Measurements from ENCODE around the gene SPOCD1.

Gene SPOCD1

DNA sequence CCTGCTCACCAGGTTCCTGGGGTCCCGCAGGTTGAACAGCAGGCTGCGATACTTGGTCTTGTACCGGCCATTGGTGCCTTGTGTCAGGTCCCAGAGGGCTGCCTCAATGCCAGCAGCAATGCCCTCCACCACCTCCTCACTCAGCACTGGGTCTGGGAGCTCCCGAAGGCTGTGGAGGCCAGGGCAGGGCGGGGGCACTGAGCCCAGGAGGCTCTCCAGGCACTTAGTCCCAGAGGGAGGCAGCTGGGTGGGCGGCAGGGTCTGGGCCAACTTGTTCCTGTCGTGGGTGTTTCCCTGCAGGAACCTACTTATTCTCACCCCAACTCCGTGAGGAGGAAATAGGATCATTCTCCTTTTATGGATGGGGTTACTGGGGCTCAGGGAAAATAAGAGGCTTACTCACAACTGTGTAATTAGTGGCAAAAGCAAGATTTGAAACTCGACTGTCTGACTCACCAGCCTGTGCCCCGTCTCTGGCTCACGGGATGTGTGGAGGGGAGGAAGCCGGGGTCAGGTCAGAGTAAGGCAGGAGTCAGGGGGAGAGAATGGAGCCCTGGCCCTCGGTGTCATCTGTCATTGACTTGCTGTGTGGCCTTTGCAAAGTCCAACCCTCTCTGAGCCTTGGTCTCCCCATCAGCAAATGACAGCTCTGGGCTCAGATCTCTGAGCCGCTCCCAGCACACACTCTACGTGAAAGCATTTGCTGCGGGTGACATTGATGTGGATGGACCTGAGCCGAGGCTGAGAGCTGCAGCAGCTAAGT, 17.2 kb downstream of the SPOCD1 start:
- peaks cover 30% of the 10 kb centered on the region for H3K27me3 Mint-ChIP-seq
- no peak overlapping the region for H3K27ac Mint-ChIP-seq
- no peak for ATAC-seq
- H3K36me3 Mint-ChIP-seq = no peaks in the 10 kb centered on the region
- no peak overlapping the region for H3K4me3 Mint-ChIP-seq
- peaks cover 23% of the 10 kb centered on the region for H3K4me1 Mint-ChIP-seq
- H3K9me3 Mint-ChIP-seq = no peaks in the 10 kb centered on the region

DNA sequence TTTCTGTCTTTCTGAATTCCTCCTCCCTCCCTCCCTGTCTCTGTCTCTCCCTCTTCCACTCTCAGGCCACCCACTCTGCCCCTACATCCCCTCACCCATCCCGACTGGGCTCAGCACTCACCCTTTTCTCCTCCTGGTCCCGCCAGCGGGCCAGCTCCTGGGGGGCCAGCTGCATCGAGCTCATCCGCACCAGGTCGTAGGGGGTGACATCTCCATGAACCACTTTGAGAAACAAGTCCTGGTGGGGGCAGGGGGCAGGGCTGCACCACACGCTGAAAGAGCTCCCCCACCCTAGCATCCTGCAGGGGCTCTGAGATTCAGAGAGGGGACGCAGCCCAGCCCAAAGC, 17.8 kb downstream of the SPOCD1 start:
- Mint-ChIP-seq H3K4me1 (peaks cover 23% of the 10 kb centered on the region), H3K36me3 (no peaks in the 10 kb centered on the region), H3K4me3 (no peak overlapping the region)

DNA sequence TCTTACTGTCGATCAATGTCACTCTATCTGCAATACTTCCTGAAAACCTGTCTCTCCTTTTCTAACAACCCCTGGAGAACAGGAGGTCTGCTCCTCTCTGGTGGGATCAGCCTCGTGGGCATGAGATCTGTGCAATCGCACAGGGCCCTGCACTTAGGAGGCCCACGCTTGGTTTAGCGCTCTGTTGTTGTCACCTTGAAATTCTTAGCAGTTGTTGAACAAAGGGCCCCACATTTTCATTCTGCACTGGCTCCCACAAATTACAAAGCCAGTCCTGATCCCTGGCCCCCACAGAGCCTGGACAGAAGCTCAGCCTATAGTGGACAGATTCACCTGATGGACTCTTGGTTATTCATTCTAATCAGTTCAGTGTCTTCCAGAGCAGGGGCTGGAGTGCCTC, 18.6 kb downstream of the SPOCD1 start:
- H3K4me1 Mint-ChIP-seq = peaks cover 16% of the 10 kb centered on the region
- no peaks in the 10 kb centered on the region for H3K9me3 Mint-ChIP-seq
- H3K27ac Mint-ChIP-seq = peak overlapping the region; percentile 9
- H3K27me3 Mint-ChIP-seq = peaks cover 39% of the 10 kb centered on the region
- no peak overlapping the region for H3K4me3 Mint-ChIP-seq
- H3K36me3 Mint-ChIP-seq = no peaks in the 10 kb centered on the region
- ATAC-seq = no peak

More for the DNA sequence above, 17.8 kb downstream of the SPOCD1 start:
- no peak for ATAC-seq
- H3K27ac Mint-ChIP-seq = no peak overlapping the region
- peaks cover 33% of the 10 kb centered on the region for H3K27me3 Mint-ChIP-seq
- H3K9me3 Mint-ChIP-seq = no peaks in the 10 kb centered on the region

DNA sequence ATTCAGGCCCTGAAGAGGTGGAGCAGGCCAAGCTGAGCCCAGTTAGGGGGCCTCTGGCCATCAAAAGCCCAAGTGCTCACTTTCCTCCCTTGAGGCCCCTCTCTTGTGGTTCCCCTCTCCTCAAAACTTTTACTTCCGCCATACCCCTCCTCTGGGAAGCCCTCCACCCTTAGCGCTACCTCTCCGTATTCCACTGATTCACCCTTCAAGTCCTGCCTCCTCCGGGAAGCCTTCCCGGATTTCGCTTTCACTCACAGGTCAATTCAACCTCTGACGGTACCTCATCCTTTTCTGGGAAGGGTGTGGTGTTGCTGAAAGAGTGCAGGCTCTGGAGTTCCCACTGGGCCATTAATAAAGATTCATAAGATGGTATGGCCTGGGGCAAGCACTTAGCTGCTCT, 19.1 kb downstream of the SPOCD1 start:
- Mint-ChIP-seq H3K4me1 (peaks cover 13% of the 10 kb centered on the region), H3K36me3 (no peaks in the 10 kb centered on the region), H3K4me3 (no peak overlapping the region), H3K27ac (no peak overlapping the region), H3K9me3 (no peaks in the 10 kb centered on the region), H3K27me3 (peaks cover 39% of the 10 kb centered on the region)
- ATAC-seq = no peak

DNA sequence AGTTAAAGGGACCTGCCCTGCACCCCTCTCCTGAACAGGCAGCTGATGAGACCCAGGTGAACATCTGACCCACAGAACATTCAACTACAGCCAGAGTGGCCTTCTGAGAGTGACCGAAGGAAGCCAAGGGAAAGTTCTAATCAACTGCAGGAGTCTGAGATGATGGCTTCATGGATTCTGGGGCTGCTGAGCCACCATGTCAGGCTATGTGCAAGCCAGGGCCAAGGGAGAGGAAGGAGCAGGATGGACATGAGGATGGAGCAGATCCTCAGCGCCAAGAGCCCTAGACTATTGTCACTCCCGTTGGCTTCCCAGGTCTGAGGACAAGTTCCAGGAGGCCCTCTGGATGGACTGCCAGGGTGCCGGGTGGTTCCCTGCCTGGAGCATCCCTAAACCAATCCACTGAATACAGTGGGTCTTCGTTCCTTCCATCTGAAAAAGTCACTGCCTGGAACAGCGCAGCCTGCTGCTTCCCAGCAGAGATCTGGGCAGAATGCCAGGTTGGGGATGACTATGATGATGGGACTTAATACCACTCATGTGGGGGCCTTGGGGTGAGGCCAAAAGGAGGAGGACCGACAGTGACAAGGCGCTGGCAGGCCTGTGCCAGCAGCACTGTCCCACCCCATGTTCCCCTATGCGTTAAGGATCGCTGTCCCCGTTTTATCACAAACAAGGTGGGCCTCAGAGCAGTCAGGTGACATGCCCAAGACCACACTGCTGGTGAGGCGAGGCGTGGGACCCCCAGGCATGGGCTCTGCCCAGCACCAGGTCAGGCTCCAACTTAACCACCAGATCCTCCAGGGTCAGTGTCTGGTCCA, 19.8 kb downstream of the SPOCD1 start:
- ATAC-seq = no peak
- Mint-ChIP-seq H3K9me3 (no peaks in the 10 kb centered on the region), H3K4me1 (peaks cover 7% of the 10 kb centered on the region), H3K27me3 (peaks cover 39% of the 10 kb centered on the region), H3K27ac (no peak overlapping the region), H3K4me3 (no peak overlapping the region), H3K36me3 (no peaks in the 10 kb centered on the region)

DNA sequence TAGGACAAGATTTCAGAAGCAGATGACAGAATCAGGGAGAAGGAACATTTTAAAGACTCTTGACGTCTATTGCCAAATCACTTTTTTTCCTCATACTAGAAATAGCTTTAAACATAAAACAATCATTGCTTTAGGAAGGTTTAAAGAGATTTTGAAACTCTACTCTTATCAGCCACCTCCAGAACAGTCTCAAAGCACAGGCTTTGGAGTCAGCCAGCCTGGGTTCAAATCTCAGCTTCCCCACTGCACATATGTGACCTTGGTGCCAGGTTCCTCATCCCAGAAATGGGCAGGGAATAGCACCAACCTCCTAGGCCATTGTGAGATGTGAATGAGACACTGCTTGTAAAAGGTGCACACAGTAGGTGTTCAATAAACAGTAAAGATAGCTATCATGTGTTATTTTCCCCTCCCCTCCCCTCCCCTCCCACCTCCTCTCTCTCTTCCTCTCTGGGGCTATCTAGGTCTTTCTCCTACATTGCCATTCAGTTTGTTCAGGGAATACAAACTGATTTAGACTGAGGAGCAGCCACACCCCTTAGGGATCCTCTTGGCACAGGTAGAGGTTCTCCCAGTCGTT, 20.6 kb downstream of the SPOCD1 start:
- H3K27ac Mint-ChIP-seq = no peak overlapping the region
- H3K4me1 Mint-ChIP-seq = no peaks in the 10 kb centered on the region
- no peaks in the 10 kb centered on the region for H3K36me3 Mint-ChIP-seq
- ATAC-seq = no peak
- H3K27me3 Mint-ChIP-seq = peaks cover 39% of the 10 kb centered on the region
- no peaks in the 10 kb centered on the region for H3K9me3 Mint-ChIP-seq
- H3K4me3 Mint-ChIP-seq = no peak overlapping the region

DNA sequence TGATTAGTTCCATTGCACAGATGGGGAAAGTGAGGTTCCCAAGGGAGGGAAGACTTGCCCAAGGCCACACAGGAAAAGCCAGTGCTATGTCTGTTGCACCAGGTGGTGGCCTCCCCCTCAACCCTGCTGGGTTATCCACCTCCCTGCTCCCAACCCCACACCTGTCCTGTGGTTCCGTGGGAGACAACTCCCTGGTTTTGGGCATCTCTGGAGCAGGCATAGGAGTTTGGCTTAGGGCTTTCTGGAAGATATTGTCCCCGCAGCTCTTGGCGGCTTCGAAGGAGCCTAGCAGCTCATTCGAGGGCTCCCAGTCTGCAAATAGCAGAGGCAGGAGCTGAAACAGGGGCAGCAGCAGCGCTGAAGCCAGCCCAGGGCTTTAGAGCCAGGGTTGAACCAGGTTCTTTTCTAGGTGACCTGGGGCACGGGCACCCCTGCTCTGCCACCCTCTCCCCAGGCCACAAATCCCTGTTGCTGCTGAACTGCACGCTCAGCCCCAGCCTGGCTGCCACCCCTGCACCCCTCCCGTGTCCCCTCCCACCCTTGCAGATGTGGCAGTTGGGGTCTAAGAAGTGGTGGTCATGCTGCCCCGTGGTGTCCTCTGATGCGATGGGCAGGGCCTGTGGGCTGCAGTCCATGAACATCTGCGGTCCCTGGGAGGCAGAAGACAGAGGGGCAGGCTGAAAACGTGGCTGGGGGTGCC, 22.1 kb downstream of the SPOCD1 start:
- H3K4me1 Mint-ChIP-seq = peaks cover 8% of the 10 kb centered on the region
- ATAC-seq = no peak
- H3K4me3 Mint-ChIP-seq = no peak overlapping the region
- peaks cover 39% of the 10 kb centered on the region for H3K27me3 Mint-ChIP-seq
- no peaks in the 10 kb centered on the region for H3K9me3 Mint-ChIP-seq
- H3K36me3 Mint-ChIP-seq = no peaks in the 10 kb centered on the region
- no peak overlapping the region for H3K27ac Mint-ChIP-seq

DNA sequence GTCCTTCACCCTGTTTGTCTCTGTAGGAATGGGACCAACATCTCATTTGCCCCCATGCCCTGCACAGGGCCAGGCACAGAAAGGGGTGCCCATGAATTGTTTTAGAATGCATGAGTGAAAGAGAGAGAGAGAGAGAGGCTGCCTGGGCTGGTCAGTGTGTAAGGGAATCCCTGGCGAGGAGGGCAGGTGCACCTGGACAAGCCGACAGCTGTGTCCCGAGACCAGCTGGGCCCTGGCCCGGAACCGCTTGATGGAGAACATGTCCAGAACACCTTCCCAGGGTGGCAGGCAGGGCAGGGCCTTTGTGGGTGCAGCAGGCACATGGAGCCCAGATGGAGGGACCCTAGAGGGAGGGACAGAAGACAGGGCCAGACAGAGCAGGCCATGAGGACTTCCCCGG, 22.7 kb downstream of the SPOCD1 start:
- ATAC-seq = no peak
- peaks cover 10% of the 10 kb centered on the region for H3K4me1 Mint-ChIP-seq
- H3K27ac Mint-ChIP-seq = no peak overlapping the region
- H3K4me3 Mint-ChIP-seq = no peak overlapping the region
- H3K27me3 Mint-ChIP-seq = peaks cover 34% of the 10 kb centered on the region
- no peaks in the 10 kb centered on the region for H3K36me3 Mint-ChIP-seq
- H3K9me3 Mint-ChIP-seq = no peaks in the 10 kb centered on the region

DNA sequence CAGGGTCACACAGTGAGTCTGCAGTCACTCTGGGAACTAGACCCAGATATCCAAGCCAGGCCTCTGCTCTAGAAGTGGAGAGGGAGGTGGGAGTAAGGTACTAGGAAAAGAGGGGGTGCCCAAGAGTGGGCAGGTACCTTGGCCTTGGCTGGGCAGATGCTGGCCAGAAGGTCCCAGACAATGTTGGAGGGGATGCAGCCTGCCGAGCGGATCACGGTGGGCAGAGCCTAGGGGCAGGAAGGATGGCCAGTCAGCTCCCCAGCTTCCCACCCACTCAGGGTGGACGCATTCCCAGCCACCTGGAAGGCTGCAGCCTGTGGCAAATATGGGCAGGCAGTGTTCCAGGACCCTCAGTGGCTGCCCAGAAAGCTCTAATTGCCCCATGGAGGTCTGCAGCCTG, 23.3 kb downstream of the SPOCD1 start:
- Mint-ChIP-seq H3K27ac (no peak overlapping the region), H3K4me3 (no peak overlapping the region), H3K4me1 (peaks cover 16% of the 10 kb centered on the region), H3K27me3 (peaks cover 29% of the 10 kb centered on the region), H3K36me3 (no peaks in the 10 kb centered on the region), H3K9me3 (no peaks in the 10 kb centered on the region)
- no peak for ATAC-seq

DNA sequence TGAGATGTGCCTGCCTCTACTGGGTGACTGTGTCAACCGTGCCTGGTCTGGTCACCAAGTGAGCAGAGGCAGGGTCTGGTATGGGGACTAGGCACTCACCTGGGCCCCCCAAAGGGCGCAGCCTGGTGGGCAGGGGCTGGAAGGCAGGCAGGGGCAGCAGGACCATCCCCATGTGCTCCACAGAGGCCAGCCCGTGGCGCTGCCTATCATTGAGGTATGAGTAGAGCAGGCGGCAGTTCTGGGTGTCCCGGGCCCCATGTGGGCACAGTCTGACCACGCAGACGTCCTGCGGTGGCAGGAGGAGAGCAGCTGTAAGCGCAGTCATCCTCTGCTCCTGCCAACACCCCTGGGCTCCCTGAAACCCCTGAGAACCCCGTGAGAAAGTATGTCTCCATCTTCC, 23.7 kb downstream of the SPOCD1 start:
- H3K4me1 Mint-ChIP-seq = peaks cover 20% of the 10 kb centered on the region
- no peak overlapping the region for H3K4me3 Mint-ChIP-seq
- no peaks in the 10 kb centered on the region for H3K36me3 Mint-ChIP-seq
- peaks cover 25% of the 10 kb centered on the region for H3K27me3 Mint-ChIP-seq
- no peak for ATAC-seq
- no peak overlapping the region for H3K27ac Mint-ChIP-seq
- H3K9me3 Mint-ChIP-seq = no peaks in the 10 kb centered on the region

DNA sequence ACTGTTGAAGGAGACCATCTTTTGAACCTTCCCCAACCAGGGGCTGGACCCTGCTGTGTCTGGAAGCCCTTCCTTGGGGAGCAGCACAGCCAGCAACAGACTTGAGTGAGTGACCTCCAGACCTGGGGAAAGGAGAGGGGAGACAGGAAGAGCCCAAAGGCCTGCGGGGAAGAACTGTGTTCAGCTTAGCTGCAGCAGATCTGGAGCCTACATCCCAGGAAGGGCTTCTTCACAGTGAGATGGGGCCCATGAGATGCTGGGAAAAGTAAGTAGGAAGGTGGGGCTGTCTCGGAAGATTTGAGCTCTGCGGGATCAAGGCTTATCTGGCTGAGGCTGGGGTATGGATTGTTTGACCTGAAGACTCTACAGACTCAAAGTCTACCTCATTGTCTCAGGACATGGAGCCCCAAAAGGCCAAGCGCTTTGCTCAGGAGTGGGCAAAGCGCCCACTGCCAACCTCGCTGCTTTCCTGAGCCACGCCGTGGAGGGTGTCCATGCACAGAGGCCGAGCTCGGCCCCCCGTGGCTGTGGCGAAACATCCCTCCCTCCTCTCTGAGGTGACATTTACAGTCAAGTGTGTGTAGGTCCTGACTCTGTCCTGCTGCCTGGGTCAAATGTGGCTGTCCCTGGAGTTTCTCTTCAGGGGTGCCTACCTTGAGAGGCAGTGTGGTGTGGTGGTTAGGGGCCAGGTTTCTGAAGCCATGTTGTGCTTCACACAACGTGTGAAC, 24.5 kb downstream of the SPOCD1 start:
- no peaks in the 10 kb centered on the region for H3K36me3 Mint-ChIP-seq
- H3K27ac Mint-ChIP-seq = no peak overlapping the region
- H3K9me3 Mint-ChIP-seq = no peaks in the 10 kb centered on the region
- peaks cover 26% of the 10 kb centered on the region for H3K4me1 Mint-ChIP-seq
- no peak overlapping the region for H3K4me3 Mint-ChIP-seq
- H3K27me3 Mint-ChIP-seq = peaks cover 17% of the 10 kb centered on the region
- ATAC-seq = no peak

DNA sequence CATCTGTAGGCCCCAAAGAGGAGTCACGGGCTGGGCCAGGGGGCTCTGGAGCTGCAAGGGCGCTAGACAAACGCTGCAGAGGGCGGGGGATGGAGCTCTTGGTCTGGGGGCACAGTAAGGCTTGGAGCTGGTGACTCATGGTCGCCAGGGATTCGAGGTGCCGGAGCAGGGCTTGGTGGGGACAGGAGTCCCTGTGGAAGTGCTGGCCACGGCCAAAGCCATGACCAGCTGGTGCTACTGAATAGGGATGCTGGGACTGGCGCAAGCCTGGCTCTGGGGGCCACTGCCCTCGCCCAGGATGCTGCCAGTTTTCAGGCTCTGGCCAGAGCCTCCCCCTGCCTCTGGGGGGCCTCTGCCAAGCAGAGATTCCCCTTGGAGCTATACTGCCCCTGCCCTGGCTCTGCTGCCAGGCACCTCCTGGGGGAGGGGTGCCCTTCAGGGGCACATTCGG, 25.2 kb downstream of the SPOCD1 start:
- Mint-ChIP-seq H3K4me3 (no peak overlapping the region), H3K27ac (no peak overlapping the region), H3K36me3 (no peaks in the 10 kb centered on the region), H3K27me3 (peaks cover 11% of the 10 kb centered on the region), H3K4me1 (peaks cover 30% of the 10 kb centered on the region), H3K9me3 (no peaks in the 10 kb centered on the region)
- no peak for ATAC-seq

DNA sequence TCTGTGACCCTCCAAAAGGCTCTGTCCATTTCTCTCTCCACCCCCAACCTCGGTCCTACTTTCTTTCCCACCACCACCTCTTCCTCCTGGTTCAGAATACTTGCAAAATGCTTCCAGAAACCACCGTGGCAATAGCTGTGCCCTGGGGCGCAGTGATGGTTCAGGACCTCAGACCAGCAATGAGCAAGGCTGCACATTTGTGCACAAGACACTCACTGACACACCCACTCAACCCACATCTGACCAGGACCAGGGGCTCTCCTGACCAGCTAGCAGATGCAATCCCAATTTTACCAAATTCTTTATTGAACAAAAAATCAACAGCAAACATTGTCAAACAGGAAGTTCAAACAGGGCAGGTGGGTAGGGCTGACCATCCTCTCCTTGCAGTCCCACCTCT, 25.7 kb downstream of the SPOCD1 start:
- Mint-ChIP-seq H3K36me3 (no peaks in the 10 kb centered on the region), H3K4me1 (peaks cover 34% of the 10 kb centered on the region), H3K27ac (no peak overlapping the region), H3K27me3 (peaks cover 9% of the 10 kb centered on the region), H3K9me3 (no peaks in the 10 kb centered on the region), H3K4me3 (no peak overlapping the region)
- ATAC-seq = no peak

DNA sequence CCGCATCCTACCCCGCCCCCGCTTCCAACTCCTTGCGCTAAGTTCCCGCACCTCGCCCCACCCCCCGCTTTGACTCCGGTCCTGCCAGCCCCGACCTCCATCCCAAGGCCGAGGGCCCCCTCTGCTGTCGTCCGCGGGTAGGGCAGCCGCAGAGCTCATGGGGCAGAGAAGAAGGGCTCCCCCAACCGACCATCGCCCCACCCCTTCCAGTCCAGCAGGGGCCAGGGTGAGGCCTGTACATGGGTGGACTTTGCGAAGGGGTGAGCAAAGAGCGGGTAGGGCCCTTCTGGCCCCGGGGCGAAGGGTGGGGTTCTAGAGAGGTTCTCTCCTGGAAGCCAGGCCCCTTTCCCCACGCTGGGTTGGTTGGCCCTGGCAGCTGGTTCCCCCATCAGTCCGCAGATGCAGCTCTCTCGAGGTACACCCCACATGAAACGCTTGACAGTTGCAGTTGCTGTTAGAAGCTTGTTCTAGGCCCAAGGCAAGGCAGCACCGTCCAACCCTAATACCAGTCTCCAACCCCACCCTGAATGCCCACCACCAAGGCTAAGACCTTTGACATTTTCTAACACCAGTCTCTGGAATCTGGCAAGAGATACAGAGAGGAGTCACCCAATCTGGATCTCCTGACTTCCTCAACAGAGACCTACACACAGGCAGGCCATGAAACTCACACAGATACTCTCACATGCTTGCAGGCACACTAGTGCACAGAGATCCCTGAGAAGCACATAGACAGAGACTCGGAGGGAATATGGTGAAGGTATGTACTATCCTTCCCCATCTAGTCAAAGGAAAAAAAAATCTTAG, 26.4 kb downstream of the SPOCD1 start:
- Mint-ChIP-seq H3K36me3 (no peaks in the 10 kb centered on the region), H3K27me3 (peaks cover 9% of the 10 kb centered on the region), H3K9me3 (no peaks in the 10 kb centered on the region), H3K4me3 (peak overlapping the region; percentile 87), H3K4me1 (peaks cover 40% of the 10 kb centered on the region), H3K27ac (peak overlapping the region; percentile 93)
- ATAC-seq = peak; percentile 85

Data from stimulated activated memory B cell treated with anti-CD40 and anti-IgM and Interleukin-4, amounts not matched to agents 10 μg/mL and 1 μg/mL and 100 μg/mL, for 72 hours (primary cell).